ENCODE measurements around the gene C9orf50. TPM values are rescaled to one million over a fixed set of nuclear protein-coding genes. Genes with fewer than 3 reads are reported as not detected.
A peak's percentile ranks its signal among the peaks of the same experiment; 100 is the strongest.

Gene C9orf50
- total and polyA plus RNA-seq, 2 experiments from 2014 or later, result not detected

DNA sequence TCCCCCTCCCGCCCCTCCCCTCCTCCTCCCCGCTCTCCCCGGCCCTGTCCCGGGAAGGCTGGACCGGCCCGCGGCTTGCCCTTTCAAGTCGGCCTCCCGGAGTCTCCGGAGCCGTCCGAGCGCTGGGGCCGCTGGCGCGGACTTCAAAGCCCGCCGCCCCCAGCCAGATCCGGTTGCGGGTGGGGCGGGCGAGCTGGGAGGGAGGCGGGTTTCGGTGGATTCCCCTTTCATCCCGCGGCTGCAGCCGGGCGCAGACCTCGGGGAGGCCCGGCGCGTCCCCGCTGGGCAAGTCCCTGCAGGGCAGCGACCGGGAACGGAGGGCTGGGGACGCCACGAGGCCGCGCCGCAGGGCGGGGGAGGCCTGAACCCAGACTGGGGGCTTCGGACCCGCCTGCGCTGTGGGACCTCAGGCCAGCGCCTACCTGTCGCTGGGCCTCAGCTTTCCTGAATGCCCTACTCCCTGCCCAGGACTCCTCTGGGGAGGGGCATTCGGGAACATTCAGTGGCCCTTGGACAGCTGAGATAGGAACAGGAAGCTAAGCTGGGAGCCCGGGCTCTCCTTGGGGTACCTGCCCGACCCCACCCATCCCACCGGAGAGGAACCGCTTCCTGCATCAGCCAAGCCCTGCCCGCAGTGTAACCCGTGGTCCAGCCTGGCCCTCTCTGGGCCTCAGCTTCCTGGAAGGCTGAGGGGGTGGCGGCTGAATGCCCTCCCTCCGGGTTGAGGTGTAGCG is 23.4 kb downstream of the C9orf50 start:
- H3K27me3 Mint-ChIP-seq (ENCODE audit: insufficient read depth, low read depth, poor library complexity), result peaks cover 56% of the 10 kb centered on the region
- H3K27ac ChIP-seq (ENCODE audit: low read depth), result no peak overlapping the region

More for the DNA sequence above, 23.4 kb downstream of the C9orf50 start:
- Histone ChIP-seq H3K4me2 (peak overlapping the region; percentile 96), H4K20me1 (replicated peaks; ENCODE audit: insufficient read depth) (no peaks in the 10 kb centered on the region), H3K79me2 (replicated peaks; ENCODE audit: insufficient read depth) (no peaks in the 10 kb centered on the region), H2AFZ (peak overlapping the region; percentile 56; the same call in 1 of the 2 replicates), H3K9me2 (ENCODE audit: insufficient read depth) (no peaks in the 10 kb centered on the region), H3K4me1 (ENCODE audit: insufficient read depth) (peaks cover 24% of the 10 kb centered on the region), H3F3A (replicated peaks; ENCODE audit: low read depth) (no peaks in the 10 kb centered on the region), H3K4me3 (peak overlapping the region; percentile 89), H3K27me3 (ENCODE audit: insufficient read depth) (peaks cover 53% of the 10 kb centered on the region), H3K36me3 (ENCODE audit: insufficient read depth) (no peaks in the 10 kb centered on the region)
- H3K36me3 Mint-ChIP-seq (ENCODE audit: low read depth), result no peaks in the 10 kb centered on the region
- ATAC-seq, result peak; percentile 62
- TF ChIP-seq JUNB (IDR thresholded peaks at IDR 0.05; ENCODE audit: unreplicated experiment) (no peak), ETS1 (IDR thresholded peaks at IDR 0.05) (no peak), EZH2phosphoT487 (IDR thresholded peaks at IDR 0.05; ENCODE audit: unreplicated experiment) (no peak), STAT1 (IDR thresholded peaks at IDR 0.05; ENCODE audit: unreplicated experiment) (no peak), POLR2AphosphoS5 (IDR thresholded peaks at IDR 0.05; ENCODE audit: low read depth) (no peak; the same call in 1 of the 2 replicates), CREB1 (CRISPR knock-in tag; IDR thresholded peaks at IDR 0.05; ENCODE audit: low read depth) (no peak), ZNF114 (CRISPR knock-in tag; IDR thresholded peaks at IDR 0.05) (no peak), ZNF462 (CRISPR knock-in tag; IDR thresholded peaks at IDR 0.05) (no peak), EZH2 (IDR thresholded peaks at IDR 0.05; ENCODE audit: low read depth, unreplicated experiment) (no peak), NANOG (IDR thresholded peaks at IDR 0.05; ENCODE audit: borderline replicate concordance) (no peak), ZNF331 (CRISPR knock-in tag; IDR thresholded peaks at IDR 0.05; ENCODE audit: low read depth) (no peak), REST (IDR thresholded peaks at IDR 0.05; ENCODE audit: unreplicated experiment) (no peak)
- TF ChIP-seq, protein P1, sequence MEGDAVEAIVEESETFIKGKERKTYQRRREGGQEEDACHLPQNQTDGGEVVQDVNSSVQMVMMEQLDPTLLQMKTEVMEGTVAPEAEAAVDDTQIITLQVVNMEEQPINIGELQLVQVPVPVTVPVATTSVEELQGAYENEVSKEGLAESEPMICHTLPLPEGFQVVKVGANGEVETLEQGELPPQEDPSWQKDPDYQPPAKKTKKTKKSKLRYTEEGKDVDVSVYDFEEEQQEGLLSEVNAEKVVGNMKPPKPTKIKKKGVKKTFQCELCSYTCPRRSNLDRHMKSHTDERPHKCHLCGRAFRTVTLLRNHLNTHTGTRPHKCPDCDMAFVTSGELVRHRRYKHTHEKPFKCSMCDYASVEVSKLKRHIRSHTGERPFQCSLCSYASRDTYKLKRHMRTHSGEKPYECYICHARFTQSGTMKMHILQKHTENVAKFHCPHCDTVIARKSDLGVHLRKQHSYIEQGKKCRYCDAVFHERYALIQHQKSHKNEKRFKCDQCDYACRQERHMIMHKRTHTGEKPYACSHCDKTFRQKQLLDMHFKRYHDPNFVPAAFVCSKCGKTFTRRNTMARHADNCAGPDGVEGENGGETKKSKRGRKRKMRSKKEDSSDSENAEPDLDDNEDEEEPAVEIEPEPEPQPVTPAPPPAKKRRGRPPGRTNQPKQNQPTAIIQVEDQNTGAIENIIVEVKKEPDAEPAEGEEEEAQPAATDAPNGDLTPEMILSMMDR (conservative IDR thresholded peaks at IDR 0.05; ENCODE audit: low read depth in 2 of 2), result no peak
- H3K4me3 Mint-ChIP-seq, result peak overlapping the region; percentile 62
- peak; percentile 79 for DNase-seq (ENCODE audit: low spot score)
- no peaks in the 10 kb centered on the region for H3K9me3 Mint-ChIP-seq
- peaks cover 28% of the 10 kb centered on the region for H3K4me1 Mint-ChIP-seq
- H3K27ac Mint-ChIP-seq, result no peak overlapping the region

Measured in GM23338 (cell line).